ENCODE measurements around the gene TRABD2A.
"Not testable (repeated sequence)": the region's sequence is repeated elsewhere in the genome, so short reads cannot be mapped to it uniquely, and the experiment has no call there.

TRABD2A gene

DNA sequence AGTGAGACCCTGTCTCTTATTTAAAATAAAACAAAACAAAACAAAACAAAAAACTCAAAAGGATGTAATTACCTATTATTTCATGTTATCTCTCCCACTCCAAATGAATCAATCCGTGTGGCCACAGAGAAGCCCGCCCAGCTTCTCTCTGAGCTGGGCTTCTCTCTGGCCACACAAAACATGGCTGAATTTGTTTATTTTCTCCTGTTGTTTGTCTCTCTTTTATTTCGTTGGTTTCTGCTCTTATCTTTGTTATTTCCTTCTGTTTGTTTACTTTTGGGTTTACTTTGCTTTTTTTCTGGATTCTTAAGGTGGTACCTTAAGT, 1.5 kb upstream of the TRABD2A start:
- in situ Hi-C loops (cut with HindIII; ENCODE audit: low sequenced_read_pairs): no loop called here

- in situ Hi-C loops (cut with HindIII; ENCODE audit: low sequenced_read_pairs): no loop called here
Observed at GRCh38 chr2:84881581-84882413, 913 bp upstream of the TRABD2A start.

DNA sequence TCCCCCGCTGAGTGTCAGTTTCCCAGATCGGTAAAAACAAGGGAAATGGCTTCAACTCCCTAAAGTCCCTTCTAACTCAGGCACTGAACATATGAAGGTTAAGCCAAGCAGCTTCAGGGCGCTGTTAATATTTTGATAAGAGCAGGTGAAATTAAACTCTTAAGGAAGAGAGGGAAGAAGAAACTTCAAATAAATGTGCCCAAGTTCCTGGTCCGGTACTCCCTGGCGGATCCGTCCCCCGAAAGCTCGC, 564 bp downstream of the TRABD2A start:
- in situ Hi-C loops (cut with HindIII; ENCODE audit: low sequenced_read_pairs): no loop called here

DNA sequence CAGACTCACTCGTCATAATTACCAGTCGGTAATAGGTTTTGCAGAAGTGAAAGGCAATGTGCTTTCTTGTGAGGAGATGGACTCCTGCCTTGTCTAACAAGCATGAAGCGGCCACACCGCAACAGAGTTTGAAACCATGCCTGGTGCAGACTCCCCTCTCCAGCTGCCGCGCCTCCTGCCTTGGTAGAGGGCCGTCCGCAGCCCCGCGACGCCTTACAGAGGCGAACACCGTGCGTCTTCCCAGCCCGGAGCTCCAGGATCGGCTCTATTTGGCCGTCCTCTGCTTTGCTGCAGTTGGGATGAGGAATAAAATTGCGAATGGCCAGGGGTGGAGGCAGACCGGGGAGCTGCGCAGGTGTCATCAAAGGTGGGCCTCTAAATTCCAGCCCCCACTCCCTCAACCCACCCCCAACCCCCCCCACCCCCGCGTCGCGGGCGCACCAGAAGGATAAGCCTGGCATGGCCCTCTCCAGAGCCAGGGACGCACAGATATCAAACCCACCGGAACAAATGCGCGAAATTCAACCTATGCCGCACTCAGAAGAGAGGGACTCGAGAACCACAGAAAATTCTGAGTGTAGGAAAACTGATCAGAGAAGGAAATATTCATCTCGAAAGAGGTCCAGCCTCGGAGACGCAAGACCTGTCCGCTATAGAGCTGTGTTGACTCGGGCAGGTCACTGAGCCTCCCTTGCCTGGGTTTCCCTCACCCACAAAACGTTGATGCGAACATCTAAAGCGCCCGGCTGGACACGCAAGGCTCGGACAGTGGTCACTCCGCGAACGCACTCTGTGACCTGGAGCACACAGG, 1.1 kb downstream of the TRABD2A start:
- in situ Hi-C loops (cut with HindIII; ENCODE audit: low sequenced_read_pairs): no loop called here

DNA sequence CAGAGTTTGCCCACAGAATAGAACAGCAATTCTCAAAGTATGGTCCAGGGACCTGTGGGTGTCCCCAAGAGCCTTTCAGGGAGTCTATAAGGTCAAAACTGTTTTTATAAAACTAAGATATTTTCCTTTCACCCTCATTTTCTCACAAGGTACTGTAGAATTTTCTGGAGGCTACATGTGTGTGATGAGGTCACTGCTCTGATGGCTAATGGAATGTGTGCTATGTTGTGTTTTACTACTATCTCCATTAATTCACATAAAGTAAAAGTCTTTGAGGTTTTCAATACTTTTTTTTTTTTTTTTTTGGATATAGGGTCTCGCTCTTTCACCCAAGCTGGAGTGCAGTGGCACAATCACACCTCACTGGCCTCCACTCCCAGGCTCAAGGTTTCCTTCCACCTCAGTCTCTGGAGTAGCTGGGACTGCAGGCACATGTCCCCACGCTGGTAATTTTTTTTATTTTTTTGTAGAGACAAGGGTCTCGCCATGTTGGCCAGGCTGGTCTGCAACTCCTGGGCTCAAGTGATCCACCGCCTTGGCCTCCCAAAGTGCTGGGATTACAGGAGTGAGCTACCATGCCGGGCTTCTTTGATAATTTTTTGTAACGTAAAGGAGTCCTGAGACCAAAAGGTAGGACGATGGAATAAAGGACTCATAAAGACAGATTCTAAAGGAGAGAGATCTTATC, 1.8 kb downstream of the TRABD2A start:
- in situ Hi-C loops (cut with HindIII; ENCODE audit: low sequenced_read_pairs): no loop called here

GRCh38 chr2:84878459-84878858, 2.4 kb downstream of the TRABD2A start:
- in situ Hi-C loops (cut with HindIII; ENCODE audit: low sequenced_read_pairs): no loop called here

DNA sequence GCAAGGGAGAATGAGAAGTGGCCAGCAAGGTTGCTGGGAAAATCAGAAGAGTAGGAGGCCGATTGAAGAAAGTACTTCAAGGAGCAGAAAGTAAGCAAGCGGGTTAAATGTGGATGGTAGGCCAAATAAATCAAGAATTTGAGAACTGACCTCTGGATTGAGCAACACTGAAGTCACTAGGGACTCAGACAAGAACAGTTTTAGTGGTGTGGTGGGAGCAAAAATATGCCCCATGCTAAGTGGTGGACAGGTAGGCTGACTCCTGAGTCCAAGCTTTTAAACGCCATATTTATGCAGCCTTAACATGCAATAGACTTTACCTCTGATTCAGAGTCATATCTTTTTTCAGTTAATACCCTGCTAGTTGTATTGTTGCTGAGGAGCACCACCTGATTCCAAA, 4.5 kb downstream of the TRABD2A start:
- in situ Hi-C loops (cut with HindIII; ENCODE audit: low sequenced_read_pairs): no loop called here

DNA sequence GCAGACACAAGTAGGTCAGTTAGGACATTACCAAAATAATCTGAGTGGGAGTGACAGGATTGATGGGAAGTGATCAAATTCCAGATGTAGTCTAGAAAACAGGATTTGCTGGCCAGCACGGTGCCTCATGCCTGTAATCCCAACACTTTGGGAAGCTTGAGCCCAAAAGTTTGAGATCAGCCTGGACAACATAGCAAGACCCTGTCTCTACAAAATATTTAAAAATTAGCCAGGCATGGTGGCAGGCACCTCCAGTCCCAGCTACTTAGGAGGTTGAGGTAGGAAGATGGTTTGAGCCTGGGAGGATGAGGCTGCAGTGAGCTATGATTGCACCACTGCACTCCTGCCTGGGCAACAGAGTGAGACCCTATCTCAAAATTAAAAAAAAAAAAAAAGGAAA, 5.3 kb downstream of the TRABD2A start:
- in situ Hi-C loops (cut with HindIII; ENCODE audit: low sequenced_read_pairs): not testable (repeated sequence)

DNA sequence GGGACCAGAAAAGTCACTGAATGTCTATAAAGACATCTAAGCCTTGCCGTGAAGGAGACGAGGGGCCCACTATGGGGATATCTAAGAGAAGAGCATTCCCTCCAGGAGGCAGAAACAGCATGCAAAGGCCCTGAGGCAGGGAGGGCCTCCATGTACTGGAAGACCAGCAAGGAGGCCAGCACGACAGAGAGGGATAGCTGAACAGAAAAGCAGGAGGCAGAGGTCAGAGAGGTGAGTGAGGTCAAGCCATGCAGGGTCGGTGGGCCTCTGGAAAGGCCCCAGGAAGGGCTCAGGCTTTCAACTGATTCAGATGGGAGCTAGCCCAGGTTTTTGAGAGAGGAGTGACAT, 5.7 kb downstream of the TRABD2A start:
- in situ Hi-C loops (cut with HindIII; ENCODE audit: low sequenced_read_pairs): no loop called here

- in situ Hi-C loops (cut with HindIII; ENCODE audit: low sequenced_read_pairs): no loop called here
Observed at GRCh38 chr2:84874381-84875212, 6.3 kb downstream of the TRABD2A start.

GRCh38 chr2:84873350-84873749, 7.5 kb downstream of the TRABD2A start:
- in situ Hi-C loops (cut with HindIII; ENCODE audit: low sequenced_read_pairs): no loop called here

- in situ Hi-C loops (cut with HindIII; ENCODE audit: low sequenced_read_pairs): not testable (repeated sequence)
Observed at GRCh38 chr2:84872691-84873090, 8.2 kb downstream of the TRABD2A start.

- in situ Hi-C loops (cut with HindIII; ENCODE audit: low sequenced_read_pairs): no loop called here
Observed at GRCh38 chr2:84870306-84870705, 10.6 kb downstream of the TRABD2A start.

- in situ Hi-C loops (cut with HindIII; ENCODE audit: low sequenced_read_pairs): not testable (repeated sequence)
Observed at GRCh38 chr2:84868327-84868726, 12.6 kb downstream of the TRABD2A start.

GRCh38 chr2:84866122-84866521, 14.8 kb downstream of the TRABD2A start:
- in situ Hi-C loops (cut with HindIII; ENCODE audit: low sequenced_read_pairs): no loop called here

DNA sequence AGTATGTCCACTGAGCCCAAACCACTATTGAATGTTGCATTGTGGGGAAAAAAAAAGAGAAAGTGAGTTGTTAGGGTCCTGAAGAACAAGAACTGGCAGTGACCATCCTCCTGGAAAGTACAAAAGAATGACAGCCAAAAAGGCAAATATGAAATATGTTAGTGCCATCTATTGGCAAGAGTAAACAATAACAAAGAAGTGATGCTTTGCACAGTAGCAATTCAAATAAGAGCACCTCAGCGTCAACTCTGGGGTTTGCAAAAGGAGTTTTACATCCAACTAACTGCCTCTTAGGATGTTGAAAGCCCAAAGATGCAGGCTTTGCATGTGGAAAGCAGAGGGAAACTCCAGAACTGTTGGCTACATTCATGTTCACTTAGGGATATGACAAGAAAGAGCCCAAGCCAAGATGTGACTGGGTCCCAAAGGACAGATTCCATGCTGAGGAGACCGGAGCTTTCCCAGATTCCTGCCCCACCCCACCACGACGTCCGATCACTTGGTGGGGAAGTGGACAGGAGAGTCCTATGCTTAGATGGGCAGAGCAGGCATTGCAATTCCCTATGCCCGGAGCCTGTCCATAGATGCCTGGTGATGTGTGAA, 15.6 kb downstream of the TRABD2A start:
- in situ Hi-C loops (cut with HindIII; ENCODE audit: low sequenced_read_pairs): no loop called here

GRCh38 chr2:84862006-84862405, 18.9 kb downstream of the TRABD2A start:
- in situ Hi-C loops (cut with HindIII; ENCODE audit: low sequenced_read_pairs): no loop called here

GRCh38 chr2:84861539-84861938, 19.3 kb downstream of the TRABD2A start:
- in situ Hi-C loops (cut with HindIII; ENCODE audit: low sequenced_read_pairs): no loop called here

DNA sequence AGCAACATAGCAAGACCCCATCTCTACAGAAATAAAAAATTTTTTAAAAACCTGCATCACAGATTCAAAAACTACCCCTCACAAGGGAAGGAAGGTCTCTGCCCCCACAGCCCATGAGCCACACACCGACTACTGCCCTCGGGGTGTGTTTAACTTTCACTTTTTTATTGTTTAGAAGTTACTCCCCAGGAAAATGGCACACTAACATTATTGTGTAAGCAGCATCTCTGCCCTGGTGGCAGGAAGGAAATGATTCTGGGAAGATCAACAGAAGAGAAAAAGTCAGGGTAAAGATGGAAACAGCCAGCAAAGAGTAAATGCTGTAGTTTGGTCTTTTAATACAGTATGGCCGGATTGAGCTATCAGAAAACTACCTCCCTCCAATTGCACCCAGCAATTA, 21.9 kb downstream of the TRABD2A start:
- in situ Hi-C loops (cut with HindIII; ENCODE audit: low sequenced_read_pairs): no loop called here

DNA sequence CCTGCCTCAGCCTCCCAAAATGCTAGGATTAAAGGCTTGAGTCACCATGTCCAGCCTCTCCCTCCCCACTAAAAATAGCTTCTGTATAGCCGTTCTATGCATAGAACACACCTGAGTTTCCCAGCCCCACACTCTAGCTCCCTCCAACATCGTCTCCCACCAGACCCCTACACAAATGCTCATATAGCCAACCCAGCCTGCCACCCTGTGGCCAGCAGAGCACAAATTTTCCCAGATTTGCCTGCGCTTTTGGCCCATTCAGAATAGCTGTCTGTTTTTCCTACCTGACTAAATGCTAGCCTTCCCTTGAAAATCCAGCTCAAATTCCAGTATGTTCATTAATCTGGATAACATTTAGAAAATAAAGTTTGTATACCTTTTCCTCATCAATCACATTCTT, 22.8 kb downstream of the TRABD2A start:
- in situ Hi-C loops (cut with HindIII; ENCODE audit: low sequenced_read_pairs): no loop called here

- in situ Hi-C loops (cut with HindIII; ENCODE audit: low sequenced_read_pairs): no loop called here
Observed at GRCh38 chr2:84857566-84857965, 23.3 kb downstream of the TRABD2A start.
